H9 (cell line): ENCODE results near the gene MVD. TPM values are rescaled to one million over a fixed set of nuclear protein-coding genes. Genes with fewer than 3 reads are reported as not detected.

Source experiments
- DNase-seq: peaks from one replicate; pipeline ENCODE4 v3.0.0-alpha.2; 2017
- H2AFZ ChIP-seq: one replicate; pipeline ENCODE4 v1.6.1; 2013; ENCODE audit warnings: mild to moderate bottlenecking, low read length, control low read depth, moderate library complexity
- H2AK5ac ChIP-seq: 2 replicates; pipeline ENCODE4 v1.6.1; 2013; ENCODE audit warnings: low read length, control low read depth, mixed read lengths; ENCODE audit not compliant: insufficient read length
- H2BK120ac ChIP-seq: one replicate; pipeline ENCODE4 v1.6.1; 2013; ENCODE audit warnings: low read depth, mild to moderate bottlenecking, low read length, control low read depth, inconsistent platforms; ENCODE audit not compliant: poor library complexity, severe bottlenecking
- H2BK12ac ChIP-seq: 2 replicates; pipeline ENCODE4 v1.6.1; 2013; ENCODE audit warnings: low read length, control low read depth, mixed read lengths, low read depth; ENCODE audit not compliant: insufficient read length
- H2BK15ac ChIP-seq: 2 replicates; pipeline ENCODE4 v1.6.1; 2013; ENCODE audit warnings: low read depth, low read length, control low read depth
- H2BK20ac ChIP-seq: one replicate; pipeline ENCODE4 v1.6.1; 2013; ENCODE audit warnings: low read depth, mild to moderate bottlenecking, low read length, control low read depth, inconsistent platforms; ENCODE audit not compliant: poor library complexity, severe bottlenecking
- H2BK5ac ChIP-seq: 2 replicates; pipeline ENCODE4 v1.6.1; 2013; ENCODE audit warnings: low read length, control low read depth, mixed read lengths; ENCODE audit not compliant: insufficient read length
- H3K14ac ChIP-seq: 2 replicates; pipeline ENCODE4 v1.6.1; 2013; ENCODE audit warnings: low read length, control low read depth; ENCODE audit not compliant: insufficient read depth
- H3K18ac ChIP-seq: 2 replicates; pipeline ENCODE4 v1.6.1; 2013; ENCODE audit warnings: low read depth, mild to moderate bottlenecking, mixed read lengths, low read length, control low read depth; ENCODE audit not compliant: insufficient read length
- H3K23ac ChIP-seq: 2 replicates; pipeline ENCODE4 v1.6.1; 2013; ENCODE audit warnings: low read length, control low read depth, mixed read lengths, low read depth; ENCODE audit not compliant: insufficient read length
- H3K23me2 ChIP-seq: 2 replicates; pipeline ENCODE4 v1.6.1; 2013; ENCODE audit warnings: low read depth, mild to moderate bottlenecking, mixed read lengths, low read length, control low read depth; ENCODE audit not compliant: insufficient read length, poor library complexity, severe bottlenecking
- H3K27ac ChIP-seq: 2 replicates; pipeline ENCODE4 v1.5.1; 2013; ENCODE audit warnings: low read length, control low read depth, mixed read lengths, low read depth; ENCODE audit not compliant: insufficient read length
- H3K27me3 ChIP-seq: 2 replicates; pipeline ENCODE4 v1.6.1; 2013; ENCODE audit warnings: low read length, control low read depth, inconsistent platforms; ENCODE audit not compliant: insufficient read depth
- H3K4ac ChIP-seq: 2 replicates; pipeline ENCODE4 v1.6.1; 2013; ENCODE audit warnings: low read depth, mild to moderate bottlenecking, control low read depth, inconsistent platforms, low read length, moderate library complexity
- H3K4me1 ChIP-seq: 2 replicates; pipeline ENCODE4 v1.6.1; 2013; ENCODE audit warnings: low read length, control low read depth, inconsistent platforms; ENCODE audit not compliant: insufficient read depth
- H3K4me2 ChIP-seq: 2 replicates; pipeline ENCODE4 v1.6.1; 2013; ENCODE audit warnings: low read length, control low read depth, mixed read lengths; ENCODE audit not compliant: insufficient read length, insufficient read depth
- H3K56ac ChIP-seq: 2 replicates; pipeline ENCODE4 v1.6.1; 2013; ENCODE audit warnings: low read depth, mild to moderate bottlenecking, mixed read lengths, low read length, control low read depth; ENCODE audit not compliant: insufficient read length
- H3K79me1 ChIP-seq: 2 replicates; pipeline ENCODE4 v1.6.1; 2013; ENCODE audit warnings: low read depth, mild to moderate bottlenecking, moderate library complexity, low read length, control low read depth, inconsistent platforms; ENCODE audit not compliant: insufficient read depth, poor library complexity, severe bottlenecking
- H3K79me2 ChIP-seq: 2 replicates; pipeline ENCODE4 v1.6.1; 2013; ENCODE audit warnings: low read length, control low read depth, inconsistent platforms; ENCODE audit not compliant: insufficient read depth
- H3K9ac ChIP-seq: 2 replicates; pipeline ENCODE4 v1.6.1; 2013; ENCODE audit warnings: low read length, control low read depth, mixed read lengths; ENCODE audit not compliant: insufficient read length; ENCODE audit errors: extremely low read depth
- H3K9me3 ChIP-seq: one replicate; pipeline ENCODE4 v1.6.1; 2013; ENCODE audit warnings: low read depth, low read length, inconsistent platforms; ENCODE audit not compliant: control insufficient read depth
- H3T11ph ChIP-seq: one replicate; pipeline ENCODE4 v1.6.1; 2013; ENCODE audit warnings: mild to moderate bottlenecking, low read length, control low read depth, inconsistent platforms
- H4K20me1 ChIP-seq: one replicate; pipeline ENCODE4 v1.6.1; 2013; ENCODE audit not compliant: control insufficient read depth, insufficient read length, insufficient read depth
- H4K5ac ChIP-seq: 2 replicates; pipeline ENCODE4 v1.6.1; 2013; ENCODE audit warnings: low read depth, mild to moderate bottlenecking, mixed read lengths, low read length, control low read depth; ENCODE audit not compliant: insufficient read length
- H4K8ac ChIP-seq: replicated peaks from 2 replicates; pipeline ENCODE4 v1.6.1; 2013; ENCODE audit warnings: low read length, control low read depth, mixed read lengths, low read depth; ENCODE audit not compliant: insufficient read length
- H4K91ac ChIP-seq: 2 replicates; pipeline ENCODE4 v1.6.1; 2013; ENCODE audit warnings: low read depth, mild to moderate bottlenecking, moderate library complexity, mixed read lengths, low read length, control low read depth; ENCODE audit not compliant: insufficient read length
- H3K27ac Mint-ChIP-seq, 3 experiments: 2 replicates in 2 of 3; 3 replicates in 1 of 3; pipeline ENCODE4 v1.8.0; 2020 to 2021; ENCODE audit warnings: mixed read lengths in 3 of 3, mild to moderate bottlenecking in 1 of 3, moderate library complexity in 1 of 3
- H3K27me3 Mint-ChIP-seq: 2 replicates; pipeline ENCODE4 v1.8.0; 2021; ENCODE audit warnings: low read depth, mild to moderate bottlenecking, moderate library complexity, mixed read lengths
- H3K36me3 Mint-ChIP-seq, 3 experiments: 2 replicates in 2 of 3; 3 replicates in 1 of 3; pipeline ENCODE4 v1.8.0; 2020 to 2021; ENCODE audit warnings: low read depth in 3 of 3, mixed read lengths in 3 of 3; ENCODE audit not compliant: insufficient read depth in 1 of 3
- H3K4me1 Mint-ChIP-seq, 2 experiments: 2 replicates each; pipeline ENCODE4 v1.8.0; 2020; ENCODE audit warnings: mixed read lengths in 2 of 2
- H3K4me3 Mint-ChIP-seq, 2 experiments: 2 replicates in 1 of 2; 3 replicates in 1 of 2; pipeline ENCODE4 v1.8.0; 2020 to 2021; ENCODE audit warnings: mild to moderate bottlenecking in 2 of 2, mixed read lengths in 2 of 2, moderate library complexity in 1 of 2
- H3K9me3 Mint-ChIP-seq, 2 experiments: 2 replicates in 1 of 2; 3 replicates in 1 of 2; pipeline ENCODE4 v1.8.0; 2020; ENCODE audit warnings: mild to moderate bottlenecking in 2 of 2, mixed read lengths in 2 of 2, moderate library complexity in 1 of 2
- CTCF ChIP-seq: fragments of 200-600 bp; sonication (generic); conservative IDR thresholded peaks from 3 replicates; pipeline ENCODE4 v1.8.0; 2021; ENCODE audit warnings: antibody characterized with exemption, mild to moderate bottlenecking
- WGBS: extraction: QIAGEN DNeasy Blood & Tissue Kit; methylation state at CpG from one replicate; pipeline ENCODE4 v1.1.7; 2013; ENCODE audit warnings: missing lambda C conversion rate, low lambda C conversion rate, mixed read lengths; ENCODE audit not compliant: insufficient read length; ENCODE audit errors: extremely low coverage; 5-methylcytosine and 5-hydroxymethylcytosine counted together
- total RNA-seq: library from RNA; stranded (reverse); gene quantifications from 2 replicates; pipeline ENCODE4 v1.2.1, GENCODE V29; 2021

Gene MVD
- total RNA-seq, 1 experiment from 2014 or later: 53.2 TPM

DNA sequence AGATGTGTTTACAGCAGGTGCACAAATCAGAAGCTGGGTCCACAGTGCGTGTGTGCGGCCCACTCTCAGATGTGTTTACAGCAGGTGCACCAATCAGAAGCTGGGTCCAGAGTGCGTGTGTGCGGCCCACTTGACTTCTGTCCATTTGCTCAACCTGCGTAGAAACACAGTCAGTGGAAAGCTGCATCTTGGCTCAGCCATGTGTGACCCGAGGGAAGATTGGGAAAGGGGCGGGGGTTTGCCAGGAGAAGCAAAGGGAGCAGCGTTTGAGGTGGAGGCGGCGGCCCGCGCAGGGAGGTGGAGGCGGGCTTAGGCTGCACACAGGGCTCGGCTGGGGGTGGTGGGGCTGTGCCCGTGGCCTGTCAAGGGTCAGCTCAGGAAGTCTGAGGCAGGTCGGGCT is 47.7 kb upstream of the MVD start:
- H3K79me1 ChIP-seq: no peaks in the 10 kb centered on the region
- H3K4ac ChIP-seq: no peak overlapping the region
- peaks cover 9 to 15% of the 10 kb centered on the region in 2 experiments for H3K4me1 Mint-ChIP-seq
- no peak for DNase-seq
- no peaks in the 10 kb centered on the region for H3K27me3 Mint-ChIP-seq
- no peak overlapping the region for H4K8ac ChIP-seq
- no peak overlapping the region for H2AK5ac ChIP-seq
- H2BK5ac ChIP-seq: no peak overlapping the region
- no peak overlapping the region for H2BK20ac ChIP-seq
- no peak overlapping the region for H3K56ac ChIP-seq
- no peak overlapping the region for H2BK12ac ChIP-seq
- no peak overlapping the region for H2BK15ac ChIP-seq
- H3K9me3 Mint-ChIP-seq: no peaks in the 10 kb centered on the region; a peak in 1 of 5 replicates
- H4K91ac ChIP-seq: no peak overlapping the region
- no peak overlapping the region for H3K27ac ChIP-seq
- no peaks in the 10 kb centered on the region for H3K9me3 ChIP-seq
- H2BK120ac ChIP-seq: no peak overlapping the region
- H3K4me1 ChIP-seq: peaks cover 4% of the 10 kb centered on the region; the same call in 1 of the 2 replicates
- no peak overlapping the region for H3K23ac ChIP-seq
- H3K4me3 Mint-ChIP-seq: no peak overlapping the region
- peaks cover 6% of the 10 kb centered on the region for H3K23me2 ChIP-seq
- no peaks in the 10 kb centered on the region; the same call in 1 of the 2 replicates for H3K79me2 ChIP-seq
- H4K20me1 ChIP-seq: no peaks in the 10 kb centered on the region
- H3K14ac ChIP-seq: no peak overlapping the region
- no peaks in the 10 kb centered on the region for H3K27me3 ChIP-seq
- no peak overlapping the region for H3K9ac ChIP-seq
- H3K27ac Mint-ChIP-seq: peak overlapping the region; percentile 49 to 96 (median 63); a peak in 2 of 7 replicates
- H2AFZ ChIP-seq: no peak overlapping the region
- H3K36me3 Mint-ChIP-seq: peaks cover 0 to 5% (median 4%) of the 10 kb centered on the region in 3 experiments; a peak in 3 of 7 replicates
- no peak overlapping the region for H3K4me2 ChIP-seq
- no peak overlapping the region for H4K5ac ChIP-seq
- TF ChIP-seq CTCF: no peak
- no CpG with 5 or more reads among the region's 16 CpGs for WGBS
- H3T11ph ChIP-seq: no peak overlapping the region
- H3K18ac ChIP-seq: no peak overlapping the region
